Subcutaneous adipose tissue (tissue), 4 donors: ENCODE results near the gene TYW5. TPM values are rescaled to one million over a fixed set of nuclear protein-coding genes. Genes with fewer than 3 reads are reported as not detected.

Source experiments
- total RNA-seq, 4 donors: library from RNA; depleted of rRNA; stranded (reverse); fragments of >200 nt; gene quantifications; one replicate each; pipeline ENCODE4 v1.1.0, GENCODE V29; 2016
- TF ChIP-seq, protein P1 (sequence below): fragments of 450-650 bp; IDR thresholded peaks from one replicate; pipeline ENCODE4 v1.5.1; 2016; ENCODE audit warnings: low read depth, mild to moderate bottlenecking, control low read depth, antibody characterized with exemption, moderate library complexity

Gene TYW5
- total RNA-seq, 4 donors from 2014 or later: 6.2 to 7.5 (median 6.9) TPM

DNA sequence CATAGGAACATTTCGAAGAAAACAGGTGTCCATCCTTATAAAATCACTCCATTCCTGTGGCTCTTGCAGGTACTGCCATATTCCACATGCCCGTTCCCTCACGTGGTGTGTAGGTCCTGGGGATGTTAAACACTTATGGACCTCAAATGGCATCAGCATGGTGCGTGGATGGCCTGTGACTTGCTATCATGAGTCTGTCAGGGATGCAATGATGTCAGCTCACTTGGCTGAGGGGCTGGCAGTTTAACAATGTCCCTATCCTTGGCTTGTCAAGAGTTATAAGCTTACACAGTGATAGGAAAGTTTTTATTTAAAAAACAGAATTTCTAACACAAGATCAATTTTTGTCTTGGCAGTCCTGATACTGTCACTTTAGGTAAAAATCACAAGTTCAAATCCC, 28.9 kb upstream of the TYW5 start:
- TF ChIP-seq, protein P1, sequence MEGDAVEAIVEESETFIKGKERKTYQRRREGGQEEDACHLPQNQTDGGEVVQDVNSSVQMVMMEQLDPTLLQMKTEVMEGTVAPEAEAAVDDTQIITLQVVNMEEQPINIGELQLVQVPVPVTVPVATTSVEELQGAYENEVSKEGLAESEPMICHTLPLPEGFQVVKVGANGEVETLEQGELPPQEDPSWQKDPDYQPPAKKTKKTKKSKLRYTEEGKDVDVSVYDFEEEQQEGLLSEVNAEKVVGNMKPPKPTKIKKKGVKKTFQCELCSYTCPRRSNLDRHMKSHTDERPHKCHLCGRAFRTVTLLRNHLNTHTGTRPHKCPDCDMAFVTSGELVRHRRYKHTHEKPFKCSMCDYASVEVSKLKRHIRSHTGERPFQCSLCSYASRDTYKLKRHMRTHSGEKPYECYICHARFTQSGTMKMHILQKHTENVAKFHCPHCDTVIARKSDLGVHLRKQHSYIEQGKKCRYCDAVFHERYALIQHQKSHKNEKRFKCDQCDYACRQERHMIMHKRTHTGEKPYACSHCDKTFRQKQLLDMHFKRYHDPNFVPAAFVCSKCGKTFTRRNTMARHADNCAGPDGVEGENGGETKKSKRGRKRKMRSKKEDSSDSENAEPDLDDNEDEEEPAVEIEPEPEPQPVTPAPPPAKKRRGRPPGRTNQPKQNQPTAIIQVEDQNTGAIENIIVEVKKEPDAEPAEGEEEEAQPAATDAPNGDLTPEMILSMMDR: no peak

DNA sequence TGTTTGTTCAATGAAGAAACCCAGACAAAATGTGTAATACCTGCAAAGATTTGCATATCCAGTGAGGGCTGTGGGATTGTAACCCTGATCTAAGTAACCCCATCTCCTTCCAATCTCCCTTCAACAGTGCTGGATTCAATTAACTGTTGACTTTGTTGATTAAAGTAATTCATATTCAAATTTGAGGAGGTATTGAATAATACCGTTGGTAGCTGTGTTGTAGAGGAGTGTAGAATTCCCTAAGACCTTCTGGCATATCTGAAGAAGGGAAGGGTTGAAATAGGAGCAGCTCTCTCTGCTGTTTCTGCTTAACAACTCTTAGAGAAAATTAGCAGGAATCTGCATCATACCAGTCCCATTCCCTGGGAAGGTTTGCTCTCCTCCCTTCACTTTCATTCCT, 28.2 kb upstream of the TYW5 start:
- TF ChIP-seq, protein P1: no peak

DNA sequence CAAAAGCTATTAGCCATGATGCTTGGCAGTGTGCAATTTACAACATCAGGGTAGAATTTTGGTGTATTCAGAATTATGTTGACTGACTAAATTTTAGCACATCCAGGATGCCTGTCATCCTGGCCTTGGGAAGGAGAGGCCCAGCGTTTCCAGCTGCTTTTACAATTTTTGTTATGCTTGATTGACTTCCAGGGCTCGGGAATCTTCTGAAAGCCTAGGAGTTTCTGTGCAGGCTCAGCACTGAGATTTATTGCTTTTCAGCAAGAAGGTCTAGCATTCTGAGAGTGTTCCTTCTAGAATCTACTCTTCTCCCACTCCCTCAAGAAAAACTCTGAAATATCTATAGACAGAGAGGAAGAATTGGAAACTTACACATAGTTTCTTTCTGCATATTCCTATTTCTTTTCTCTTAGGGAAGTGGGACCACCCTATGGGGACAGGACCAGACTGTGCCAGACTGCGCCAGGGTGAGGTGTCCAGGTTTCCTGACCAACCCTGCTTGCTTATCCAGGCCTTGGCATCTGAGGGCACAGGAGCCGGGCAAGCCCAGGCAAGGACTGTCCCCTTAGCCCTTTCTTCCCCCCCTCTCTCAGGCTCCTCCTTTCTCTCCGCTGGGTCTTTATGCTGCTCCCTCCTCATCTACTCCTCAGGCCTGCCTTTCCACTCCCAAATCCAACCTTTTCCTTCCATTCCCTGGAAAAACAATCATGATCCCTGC, 27.0 kb upstream of the TYW5 start:
- TF ChIP-seq, protein P1: no peak

DNA sequence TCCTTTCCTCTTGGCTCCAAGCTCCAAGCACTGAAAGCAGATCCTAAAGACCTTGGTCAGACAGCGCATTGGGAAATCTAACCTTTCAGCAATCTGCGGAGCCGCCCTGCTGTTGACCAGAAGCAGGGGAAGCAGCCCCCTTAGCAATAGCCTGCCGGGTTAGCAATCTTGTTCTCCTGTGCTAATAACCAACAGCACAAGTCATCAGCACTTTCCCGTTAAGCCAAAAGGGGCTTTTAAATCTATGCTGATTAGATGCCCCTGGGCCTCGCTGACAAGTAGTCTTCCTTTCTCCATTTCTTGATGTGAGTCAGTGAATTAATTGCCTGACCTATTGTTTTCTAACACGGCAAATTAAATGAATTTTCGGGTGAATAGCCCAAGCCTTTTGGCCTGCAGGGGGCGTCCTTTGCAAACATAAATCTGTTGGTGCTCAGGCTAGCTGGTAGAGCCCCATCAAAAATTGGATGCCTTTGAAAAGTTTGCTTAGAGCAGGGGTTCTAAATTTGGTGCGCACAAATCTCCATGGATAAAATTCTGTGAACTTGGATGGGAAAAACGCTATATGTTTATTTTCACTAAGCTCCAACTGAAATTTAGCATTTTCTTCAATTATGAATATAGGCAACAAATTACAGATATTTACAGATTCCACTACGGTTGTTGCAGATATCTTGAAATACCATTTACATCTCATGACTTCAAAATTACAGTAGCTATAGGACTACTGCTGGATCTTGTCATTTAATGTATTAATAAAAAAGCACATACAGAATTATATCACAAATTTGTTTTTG, 24.7 kb upstream of the TYW5 start:
- TF ChIP-seq, protein P1: no peak

DNA sequence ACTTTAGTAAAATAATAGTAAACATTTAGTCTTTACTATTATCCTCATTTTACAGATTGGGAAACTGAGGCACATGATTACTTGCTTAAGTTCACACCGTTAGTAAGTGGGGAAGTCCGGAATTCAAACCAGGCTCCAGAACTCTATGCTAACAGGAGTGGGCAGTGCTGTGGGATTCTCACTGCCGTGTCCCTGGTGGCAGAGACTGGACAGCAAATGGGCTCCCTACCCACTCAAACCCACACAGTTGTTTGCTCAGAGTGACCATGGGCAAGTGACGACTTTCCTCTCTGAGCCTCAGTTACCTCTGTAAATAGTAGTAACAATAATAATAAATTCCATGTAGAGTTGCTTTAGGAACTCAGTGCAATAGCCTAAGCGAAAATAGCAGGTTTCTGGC, 24.1 kb upstream of the TYW5 start:
- TF ChIP-seq, protein P1: no peak

DNA sequence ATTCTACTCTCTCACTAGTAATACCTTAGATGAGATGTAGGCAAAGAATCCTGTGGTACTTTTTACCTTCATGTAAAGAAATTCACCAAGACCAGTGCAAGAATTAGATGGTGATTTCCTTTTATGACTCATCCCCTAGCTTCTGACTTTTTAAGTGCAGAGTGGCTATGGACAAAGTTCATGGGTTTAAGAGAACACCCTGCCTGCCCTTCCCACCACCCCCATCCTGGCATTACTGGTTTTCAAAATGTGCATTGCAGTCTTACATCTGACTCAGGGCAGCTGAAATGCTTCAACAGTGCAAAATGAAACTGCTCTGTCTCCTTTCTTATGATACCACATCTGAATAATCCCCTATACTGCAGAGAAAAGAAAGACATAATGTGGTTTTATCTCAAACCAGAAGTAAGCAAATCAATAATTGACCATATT, 22.7 kb upstream of the TYW5 start:
- TF ChIP-seq, protein P1: no peak

DNA sequence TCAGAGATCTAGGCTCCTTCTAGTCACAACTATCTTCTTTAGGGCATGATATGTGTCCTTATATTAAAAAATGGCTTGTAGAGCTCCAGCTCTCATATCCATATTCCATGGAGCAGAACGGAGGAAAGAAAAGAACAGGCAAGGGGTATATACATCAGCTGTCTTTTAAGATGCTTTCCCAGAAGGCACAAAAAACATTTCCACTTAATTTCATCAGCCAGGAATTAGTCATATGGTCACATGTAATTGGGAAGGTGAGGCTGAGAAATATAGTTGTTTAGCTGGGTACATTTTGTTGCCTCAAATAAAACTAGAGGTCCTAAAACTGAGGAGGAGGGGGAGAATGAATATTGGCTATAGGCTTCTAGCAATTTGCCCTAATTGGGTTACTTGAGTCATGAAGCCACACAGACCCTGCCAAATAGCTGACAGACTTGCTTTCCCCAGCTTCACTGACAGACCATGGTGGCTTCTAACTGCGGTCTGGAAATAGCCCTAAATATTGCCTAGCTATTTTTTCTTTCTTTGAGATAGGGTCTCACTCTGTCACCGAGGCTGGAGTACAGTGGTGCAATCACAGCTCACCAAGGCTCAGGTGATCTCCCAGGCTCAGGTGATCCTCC, 20.1 kb upstream of the TYW5 start:
- TF ChIP-seq, protein P1: no peak
